GM12878 (cell line): ENCODE data around the gene DNAH3. TPM values are rescaled to one million over a fixed set of nuclear protein-coding genes. Genes with fewer than 3 reads are reported as not detected.

Source experiments
- ATAC-seq: fragments of 200-7000 bp; cut with Tn5 transposase; 3 replicates; pipeline ENCODE4 v1.9.1; 2020; ENCODE audit warnings: mild to moderate bottlenecking, moderate library complexity
- BruUV-seq: library from RNA; stranded (reverse); fragments of 400-500 nt; replicated peaks from 2 replicates; lab custom pipeline; 2021; lab: Mats Ljungman, UMichigan
- CTCF ChIA-PET: fragments of 300-600 bp; sonication (Branson Sonifier 250); formaldehyde crosslinking; extraction: SDS; loops from one replicate; lab custom pipeline; 2021; ENCODE audit warnings: inconsistent platforms; lab: Yijun Ruan, JAX
- POLR2A ChIA-PET: fragments of 350-600 bp; formaldehyde crosslinking; extraction: SDS; loops from one replicate; lab custom pipeline; 2021; ENCODE audit warnings: inconsistent platforms; lab: Charles Lee
- RAD21 ChIA-PET: fragments of 300-600 bp; sonication (Branson Sonifier 250); formaldehyde crosslinking; loops from one replicate; lab custom pipeline; 2023; ENCODE audit warnings: antibody characterized with exemption; ENCODE audit not compliant: unreplicated experiment; lab: Charles Lee
- SMC1A ChIA-PET: fragments of 300-600 bp; sonication (Branson Sonifier 250); formaldehyde crosslinking; loops from one replicate; lab custom pipeline; 2023; ENCODE audit not compliant: unreplicated experiment, uncharacterized antibody; lab: Charles Lee
- DNase-seq: peaks from one replicate; pipeline ENCODE4 v3.0.0-alpha.2; 2011; ENCODE audit warnings: low read depth, low spot score
- FAIRE-seq: peaks from 3 replicates; lab custom pipeline; 2011; peaks lifted over from hg19 to GRCh38; lab: Jason Lieb, UNC
- H2AFZ ChIP-seq: 2 replicates; pipeline ENCODE4 v1.6.0; 2011; ENCODE audit warnings: low read depth, low read length, control low read depth; ENCODE audit not compliant: control insufficient read depth
- H3K27ac ChIP-seq: 2 replicates; pipeline ENCODE4 v1.5.1; 2011; ENCODE audit warnings: control low read depth; ENCODE audit not compliant: control insufficient read depth, insufficient read depth
- H3K27me3 ChIP-seq, 2 experiments: replicated peaks in 1 of 2; 2 replicates each; pipeline versions ENCODE4 v1.6.0 to v1.6.1; 2011; ENCODE audit warnings: low read length in 1 of 2; ENCODE audit not compliant: control insufficient read depth in 2 of 2, insufficient read depth in 2 of 2
- H3K36me3 ChIP-seq, 2 experiments: 2 replicates each; pipeline ENCODE4 v1.5.1; 2011; ENCODE audit warnings: low read length in 1 of 2; ENCODE audit not compliant: control insufficient read depth in 2 of 2, insufficient read depth in 2 of 2
- H3K4me1 ChIP-seq: 2 replicates; pipeline ENCODE4 v1.6.1; 2011; ENCODE audit warnings: mild to moderate bottlenecking, low read length, moderate library complexity, mixed read lengths; ENCODE audit not compliant: control insufficient read depth, insufficient read depth
- H3K4me2 ChIP-seq: 2 replicates; pipeline ENCODE4 v1.6.0; 2011; ENCODE audit warnings: control low read depth; ENCODE audit not compliant: control insufficient read depth, insufficient read depth
- H3K4me3 ChIP-seq: fragments of 200-600 bp; sonication (generic); 2 replicates; pipeline ENCODE4 v1.5.1; 2016
- H3K79me2 ChIP-seq: 2 replicates; pipeline ENCODE4 v1.6.0; 2011; ENCODE audit warnings: low read length; ENCODE audit not compliant: control insufficient read depth, insufficient read depth
- H3K9ac ChIP-seq: 2 replicates; pipeline ENCODE4 v1.8.0; 2011; ENCODE audit warnings: low read length, control low read depth, mixed read lengths; ENCODE audit not compliant: control insufficient read depth, insufficient read depth
- H3K9me3 ChIP-seq: replicated peaks from 3 replicates; pipeline ENCODE4 v1.5.1; 2011; ENCODE audit warnings: mild to moderate bottlenecking, low read length; ENCODE audit not compliant: control insufficient read depth, insufficient read depth
- H4K20me1 ChIP-seq: 2 replicates; pipeline ENCODE4 v1.6.0; 2011; ENCODE audit not compliant: control insufficient read depth, insufficient read depth
- CHD4 ChIP-seq: fragments of 200-600 bp; sonication (generic); IDR thresholded peaks from 2 replicates; pipeline ENCODE4 v1.6.1; 2016; ENCODE audit warnings: mild to moderate bottlenecking
- TBL1XR1 ChIP-seq: IDR thresholded peaks from 2 replicates; pipeline ENCODE4 v1.6.1; 2012; ENCODE audit warnings: low read depth, low read length, improper control_type of control experiment
- ZNF24 ChIP-seq: fragments of 450-650 bp; IDR thresholded peaks from 2 replicates; pipeline ENCODE4 v1.6.1; 2017; ENCODE audit warnings: antibody characterized with exemption, mild to moderate bottlenecking
- WGBS: methylation state at CpG from one replicate; pipeline ENCODE4 v1.1.6; 2016; ENCODE audit warnings: low lambda C conversion rate; ENCODE audit not compliant: insufficient replicate concordance, insufficient coverage; ENCODE audit errors: missing lambda C conversion rate; 5-methylcytosine and 5-hydroxymethylcytosine counted together
- in situ Hi-C: fragments of 300-500 bp; cut with MboI; formaldehyde crosslinking; loops from 9 replicates; pipeline ENCODE4 v1.14.3; 2018; ENCODE audit warnings: mixed read lengths
- intact Hi-C: fragments of 100-400 bp; cut with micrococcal nuclease; formaldehyde crosslinking; loops from one replicate; pipeline ENCODE4 v1.14.2; 2022; ENCODE audit not compliant: unreplicated experiment
- polyA plus RNA-seq, 11 experiments: library from polyadenylated mRNA; depleted of rRNA in 4 of 11; unstranded in 6 of 11; stranded (reverse) in 5 of 11; fragments of >200 nt; fragmentation: Nextera tagmentation in 4 of 11; fragmentation: Illumina TruSeq in 1 of 11; extraction: Ambion mirVana in 4 of 11; extraction: Trizol in 1 of 11; gene quantifications; 1 replicate in 1 of 11; 2 replicates in 10 of 11; pipeline versions ENCODE4 v1.2.1 to v1.2.3, GENCODE V29; 2011 to 2016; ENCODE audit warnings: inconsistent platforms in 2 of 11, missing spikeins in 2 of 11, low read depth in 1 of 11
- total RNA-seq, 4 experiments: library from RNA; depleted of rRNA in 3 of 4; stranded (reverse); fragments of >200 nt in 3 of 4; fragmentation: Illumina TruSeq in 1 of 4; extraction: Trizol in 1 of 4; gene quantifications; 2 replicates each; pipeline versions ENCODE4 v1.2.1 to v1.2.3, GENCODE V29; 2013 to 2021

The DNAH3 gene
- total and polyA plus RNA-seq, 10 of the 15 experiments (the other 5 are each of a cell fraction or from before 2014, with no cell fraction given), result under 0.01 to 0.04 (median 0.04) TPM; not detected in 5

GRCh38 chr16:20903899-20904506 lies 246.6 kb downstream of the DNAH3 start:
- BruUV-seq, result no TSS peak
- ChIA-PET CTCF (interaction anchor here (1.2 to 3.7 kb wide), 6 partner anchors 7 to 56 kb away, joined by 3 to 18 read pairs (median 6); no protein-coding TSS in a partner anchor), POLR2A (interaction anchor here (0.5 to 2.3 kb wide), 4 partner anchors 19 to 84 kb away, joined by 3 to 12 read pairs (median 5); no protein-coding TSS in a partner anchor), RAD21 (interaction anchor here (1.2 to 2.8 kb wide), 6 partner anchors 25 to 56 kb away, joined by 3 to 12 read pairs (median 6); no protein-coding TSS in a partner anchor), SMC1A (interaction anchor here (1.3 to 4.6 kb wide), 9 partner anchors 21 to 54 kb away, joined by 3 to 34 read pairs (median 8); no protein-coding TSS in a partner anchor)
- DNase-seq, result no peak
- Histone ChIP-seq H3K9me3 (no peaks in the 10 kb centered on the region), H3K36me3 (no peaks in the 10 kb centered on the region; a peak in 1 of 4 replicates), H3K79me2 (peaks cover 25% of the 10 kb centered on the region), H2AFZ (no peak overlapping the region), H3K27me3 (no peaks in the 10 kb centered on the region), H4K20me1 (no peaks in the 10 kb centered on the region), H3K4me1 (peaks cover 22% of the 10 kb centered on the region), H3K4me2 (peak overlapping the region; percentile 82), H3K27ac (no peak overlapping the region; the same call in 1 of the 2 replicates), H3K4me3 (peak overlapping the region; percentile 31; the same call in 1 of the 2 replicates), H3K9ac (no peak overlapping the region)
- in situ Hi-C loops (no loop called here), intact Hi-C loops (no loop called here)
- no peak for ATAC-seq
- FAIRE-seq, result no peak
- TF ChIP-seq ZNF24 (peak; percentile 94), CHD4 (0 out of 2 replicates have a peak, but pooled peaks have one; percentile 73), TBL1XR1 (no peak)
- WGBS, result 15% methylated on average over 5 of the region's 5 CpGs
